22Rv1 (cell line): Measurements from ENCODE around the gene MKKS.

Source experiments
- H3K27ac ChIP-seq: fragments of 450-650 bp; 2 replicates; pipeline ENCODE4 v1.5.1; 2017
- ZFX ChIP-seq: fragments of 450-650 bp; IDR thresholded peaks from 2 replicates; pipeline ENCODE4 v1.6.1; 2017; ENCODE audit warnings: antibody characterized with exemption, borderline replicate concordance
- TF ChIP-seq, protein P1 (sequence below): fragments of 450-650 bp; IDR thresholded peaks from 2 replicates; pipeline ENCODE4 v1.5.1; 2017; ENCODE audit warnings: mild to moderate bottlenecking

MKKS gene

GRCh38 chr20:10433623-10434466 lies at the start of gene MKKS:
Gene MKKS (minus strand): TSS chr20:10434222. CDS start chr20:10413514, 20,708 bp downstream.
- no peak for TF ChIP-seq ZFX
- TF ChIP-seq, protein P1, sequence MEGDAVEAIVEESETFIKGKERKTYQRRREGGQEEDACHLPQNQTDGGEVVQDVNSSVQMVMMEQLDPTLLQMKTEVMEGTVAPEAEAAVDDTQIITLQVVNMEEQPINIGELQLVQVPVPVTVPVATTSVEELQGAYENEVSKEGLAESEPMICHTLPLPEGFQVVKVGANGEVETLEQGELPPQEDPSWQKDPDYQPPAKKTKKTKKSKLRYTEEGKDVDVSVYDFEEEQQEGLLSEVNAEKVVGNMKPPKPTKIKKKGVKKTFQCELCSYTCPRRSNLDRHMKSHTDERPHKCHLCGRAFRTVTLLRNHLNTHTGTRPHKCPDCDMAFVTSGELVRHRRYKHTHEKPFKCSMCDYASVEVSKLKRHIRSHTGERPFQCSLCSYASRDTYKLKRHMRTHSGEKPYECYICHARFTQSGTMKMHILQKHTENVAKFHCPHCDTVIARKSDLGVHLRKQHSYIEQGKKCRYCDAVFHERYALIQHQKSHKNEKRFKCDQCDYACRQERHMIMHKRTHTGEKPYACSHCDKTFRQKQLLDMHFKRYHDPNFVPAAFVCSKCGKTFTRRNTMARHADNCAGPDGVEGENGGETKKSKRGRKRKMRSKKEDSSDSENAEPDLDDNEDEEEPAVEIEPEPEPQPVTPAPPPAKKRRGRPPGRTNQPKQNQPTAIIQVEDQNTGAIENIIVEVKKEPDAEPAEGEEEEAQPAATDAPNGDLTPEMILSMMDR: no peak

GRCh38 chr20:10483691-10484090 lies 49.7 kb upstream of the MKKS start:
- no peak overlapping the region for H3K27ac ChIP-seq
- TF ChIP-seq ZFX: no peak
- TF ChIP-seq, protein P1: no peak

More at GRCh38 chr20:10433623-10434466, at the start of gene MKKS:
- H3K27ac ChIP-seq: peak within 1 kb of the TSS; percentile 92

DNA sequence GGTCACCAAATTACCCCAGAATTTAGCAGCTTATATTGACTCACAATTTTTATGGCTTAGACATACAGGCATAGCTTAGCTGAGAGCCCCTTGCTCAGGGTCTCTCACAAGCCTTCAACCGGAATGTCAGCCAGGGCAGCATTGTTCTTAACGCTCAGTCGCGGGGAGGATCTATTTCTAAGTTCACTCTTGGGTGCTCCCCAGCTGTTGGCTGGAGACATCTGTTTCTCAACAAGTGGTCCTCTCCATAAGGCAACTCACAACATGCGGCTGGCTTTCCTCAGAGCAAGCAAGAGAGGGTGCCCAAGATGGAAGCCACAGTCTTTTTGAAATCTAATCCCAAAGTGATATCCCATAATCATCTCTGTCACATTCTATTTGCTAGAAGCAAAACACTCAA lies 47.7 kb upstream of the MKKS start:
- TF ChIP-seq, protein P1: no peak
- no peak for TF ChIP-seq ZFX
- no peak overlapping the region for H3K27ac ChIP-seq

DNA sequence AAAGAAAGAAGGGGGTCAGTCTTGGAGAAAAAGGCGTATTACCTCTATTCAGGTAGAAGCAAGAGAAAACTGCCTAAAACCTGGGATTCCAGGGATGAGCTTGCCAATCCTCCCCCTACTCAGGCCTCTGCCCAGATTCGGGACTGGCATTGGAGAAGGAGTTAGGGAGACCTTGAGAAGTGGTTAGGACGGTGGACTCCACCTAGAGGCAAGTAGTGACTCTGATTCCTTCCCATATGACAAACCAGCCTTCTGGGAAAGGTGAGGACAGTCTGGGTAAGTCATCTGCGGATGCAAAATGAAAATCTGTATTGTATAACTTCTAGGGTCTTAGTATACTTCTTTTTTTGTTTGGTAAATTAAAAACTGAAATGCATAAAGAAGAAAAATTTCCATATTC lies 44.9 kb upstream of the MKKS start:
- H3K27ac ChIP-seq: no peak overlapping the region
- no peak for TF ChIP-seq ZFX
- TF ChIP-seq, protein P1: no peak

GRCh38 chr20:10478205-10478604 lies 44.2 kb upstream of the MKKS start:
- TF ChIP-seq, protein P1: no peak
- TF ChIP-seq ZFX: no peak
- no peak overlapping the region for H3K27ac ChIP-seq

DNA sequence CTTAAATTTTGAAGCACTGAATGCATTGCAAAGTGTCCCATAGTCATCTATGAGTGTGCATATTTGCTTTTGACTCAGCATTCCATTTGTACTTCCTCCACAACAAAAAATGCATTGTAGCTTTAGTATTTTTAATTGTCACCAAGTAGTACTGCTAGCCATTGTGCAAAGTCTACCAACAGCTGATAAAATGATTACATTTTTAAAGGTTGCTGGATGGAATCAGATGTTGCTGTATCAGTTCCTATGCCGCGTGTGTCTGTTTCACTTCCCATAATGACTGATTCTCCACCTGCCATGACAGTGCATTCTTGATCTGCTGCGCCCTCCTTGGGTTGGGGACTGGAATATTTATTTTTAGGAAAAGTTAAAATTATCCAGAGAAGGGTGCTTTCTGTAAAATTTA lies 42.3 kb upstream of the MKKS start:
- TF ChIP-seq, protein P1: no peak
- TF ChIP-seq ZFX: no peak
- no peak overlapping the region for H3K27ac ChIP-seq

- TF ChIP-seq ZFX: no peak
- TF ChIP-seq, protein P1: no peak
- H3K27ac ChIP-seq: no peak overlapping the region
These were observed 41.2 kb upstream of the MKKS start for GRCh38 chr20:10475225-10475624.
